HG03565 (cell line): ENCODE measurements around the gene ACSL6.

Source experiments
- ATAC-seq: cut with Tn5 transposase; IDR thresholded peaks from one replicate; pipeline ENCODE4 v1.9.1; 2021; ENCODE audit warnings: mild to moderate bottlenecking, moderate library complexity; ENCODE audit not compliant: unreplicated experiment

The ACSL6 gene

GRCh38 chr5:132017738-132018625 is 6.5 kb upstream of the ACSL6 start:
- ATAC-seq = no peak

DNA sequence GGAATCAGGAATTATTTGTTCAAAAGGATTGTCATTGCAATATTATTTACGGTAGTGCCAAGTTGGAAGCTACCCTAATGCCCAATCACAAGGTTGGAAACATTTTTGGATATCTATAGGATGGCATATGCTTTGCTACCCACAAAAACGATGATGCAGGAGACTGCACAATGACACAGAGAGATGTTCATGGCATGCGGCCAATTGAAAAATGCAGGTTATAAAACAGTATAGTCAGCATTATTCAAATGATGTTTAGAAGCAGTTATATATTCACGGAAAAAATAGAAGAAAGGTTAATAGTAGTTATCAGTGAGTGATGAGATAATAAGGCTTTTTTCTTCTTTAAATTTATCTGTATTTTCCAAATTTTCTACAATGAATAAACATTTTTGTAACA is 5.9 kb upstream of the ACSL6 start:
- ATAC-seq = no peak

DNA sequence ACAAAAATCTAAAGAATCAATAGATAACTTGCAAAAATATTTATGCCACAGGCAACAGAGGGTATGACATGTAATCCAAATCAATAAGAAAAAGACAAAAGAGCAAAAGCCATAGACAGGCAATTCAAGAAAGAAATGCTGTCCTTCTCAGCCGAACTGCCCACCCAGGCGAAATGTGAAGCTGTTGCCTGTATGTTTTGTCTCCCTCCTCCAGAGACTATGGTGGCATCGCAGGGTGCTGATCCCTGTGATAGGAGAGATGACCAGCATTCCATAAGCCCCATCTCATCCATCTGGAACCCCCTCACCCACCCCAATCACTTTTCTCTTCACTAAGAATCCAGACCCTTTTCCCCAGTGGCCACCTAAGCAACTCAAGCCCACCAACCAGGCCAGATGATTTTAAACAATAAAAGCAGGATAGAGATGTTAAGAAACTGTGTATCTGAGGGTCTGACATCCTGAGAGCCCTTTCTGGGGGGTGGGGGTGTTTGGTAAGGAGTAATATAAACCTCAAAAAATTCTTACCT is 5.3 kb upstream of the ACSL6 start:
- ATAC-seq = no peak

GRCh38 chr5:132013711-132014110 is 2.3 kb upstream of the ACSL6 start:
- no peak for ATAC-seq

DNA sequence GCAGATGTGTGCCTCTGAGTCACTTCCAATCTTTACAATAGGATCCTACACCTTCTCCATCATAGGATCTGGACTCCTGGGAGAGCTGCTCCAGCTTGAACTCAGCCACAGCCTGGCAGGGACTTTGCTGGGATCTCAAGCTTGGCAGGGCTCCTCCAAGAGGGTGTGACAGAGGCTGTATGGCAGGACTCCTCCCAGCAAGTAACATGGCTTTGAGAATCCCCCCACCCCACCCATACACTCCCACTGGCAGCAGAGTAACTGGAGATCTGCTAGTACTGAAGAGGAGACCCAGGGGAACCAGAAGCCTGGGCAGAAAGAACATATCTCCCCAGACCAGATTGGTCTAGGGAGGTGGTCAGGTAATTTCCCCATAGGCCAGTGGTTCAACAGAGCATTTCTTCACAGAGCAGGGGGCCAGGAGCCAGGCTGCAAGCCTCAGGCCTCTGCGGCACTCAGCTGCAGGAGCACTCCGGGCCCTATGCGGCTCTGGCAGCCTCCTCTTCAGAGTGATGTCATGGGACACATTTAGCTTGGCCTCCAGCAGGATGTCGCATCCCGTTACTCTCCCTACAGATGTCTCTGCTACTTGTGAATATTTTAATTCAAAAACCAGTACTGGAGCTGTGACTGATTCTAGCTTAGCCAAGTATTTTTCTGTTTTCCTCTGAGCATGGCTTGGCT is 1.7 kb upstream of the ACSL6 start:
- ATAC-seq = no peak

GRCh38 chr5:132012371-132013005 is 1.0 kb upstream of the ACSL6 start:
- no peak for ATAC-seq

DNA sequence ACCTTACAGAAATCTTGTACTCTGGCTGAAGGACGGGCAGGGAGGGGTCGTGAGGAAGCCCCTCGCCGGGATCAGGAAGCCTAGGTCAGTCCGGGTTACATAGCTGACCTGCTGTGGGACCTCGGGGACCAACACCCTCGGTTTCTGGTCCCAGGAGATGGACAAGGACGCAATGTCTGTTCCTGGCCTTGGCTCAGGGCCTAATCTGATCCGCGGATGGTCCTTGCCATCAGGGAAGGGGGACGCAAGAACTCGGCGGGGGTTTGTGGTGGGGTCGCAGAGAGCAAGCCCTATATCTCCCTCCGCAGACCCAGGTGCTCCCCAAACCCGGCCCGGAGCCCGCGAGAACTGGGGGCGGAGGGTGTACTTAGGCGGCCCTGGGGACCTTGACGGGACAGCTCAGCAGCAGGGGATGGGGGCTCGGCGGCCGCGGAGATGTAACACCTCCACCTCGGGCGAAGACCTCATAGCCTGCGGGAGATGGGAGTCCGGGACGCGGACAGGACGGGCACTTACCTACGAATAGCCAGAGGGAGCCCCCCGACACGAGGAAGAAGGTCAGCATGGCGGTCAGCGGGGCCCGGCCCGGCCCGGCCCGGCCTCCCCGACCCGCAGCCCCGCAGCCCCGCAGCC is 353 bp downstream of the ACSL6 start:
- no peak for ATAC-seq

- ATAC-seq = no peak
Measured at GRCh38 chr5:132010645-132010988, 841 bp downstream of the ACSL6 start.

GRCh38 chr5:132009706-132010405 is 1.6 kb downstream of the ACSL6 start:
- no peak for ATAC-seq

DNA sequence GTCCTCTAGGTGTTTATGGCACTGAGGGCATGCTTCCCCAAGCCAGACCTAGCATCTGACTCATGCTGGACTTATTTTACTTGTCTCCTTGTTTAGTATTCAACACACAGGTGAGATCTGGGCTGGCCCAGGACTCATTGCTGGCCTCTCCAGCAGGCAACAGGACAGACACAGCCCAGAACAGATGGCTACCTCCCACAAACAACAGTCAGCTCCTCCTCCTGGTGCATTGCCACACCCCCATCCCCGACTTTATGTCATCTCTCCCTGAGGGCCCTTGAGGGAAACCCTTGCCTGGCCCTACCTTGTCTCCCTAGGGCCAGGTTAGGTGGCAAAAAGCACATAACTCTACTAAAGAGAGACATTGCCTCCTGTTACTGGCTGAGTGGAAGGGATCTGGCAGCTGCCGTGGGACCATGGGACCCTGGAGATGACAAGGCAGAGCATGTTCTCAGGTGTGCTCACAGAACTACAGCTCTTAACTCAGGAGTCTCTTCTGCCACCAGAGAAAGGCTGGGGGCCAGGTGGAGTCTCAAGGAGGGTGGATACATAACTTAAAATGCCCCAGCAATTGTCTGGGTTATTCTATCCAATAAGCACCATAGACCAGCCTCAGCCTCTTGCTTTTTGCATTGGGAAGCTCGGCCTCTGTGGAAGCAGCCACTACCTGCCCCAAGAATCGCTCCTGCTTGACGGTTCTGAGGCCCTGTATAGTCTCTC is 2.3 kb downstream of the ACSL6 start:
- no peak for ATAC-seq

DNA sequence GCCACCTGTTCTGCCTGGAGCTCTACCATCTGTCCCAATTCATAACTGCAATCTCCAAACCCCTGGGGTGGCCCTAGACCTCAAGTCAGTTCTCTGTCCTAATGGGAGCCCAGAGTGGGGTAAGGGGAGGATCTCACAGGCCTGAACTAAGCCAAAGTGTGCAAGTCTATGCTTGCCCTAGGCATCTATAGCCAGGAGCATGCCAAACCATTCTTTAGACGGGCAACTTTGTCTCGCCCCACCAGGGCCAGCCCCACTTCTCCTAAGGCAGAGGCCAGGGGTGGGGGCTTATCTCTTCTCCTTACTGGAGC is 3.3 kb downstream of the ACSL6 start:
- no peak for ATAC-seq

GRCh38 chr5:132007399-132008162 is 3.9 kb downstream of the ACSL6 start:
- ATAC-seq = peak; percentile 77

- ATAC-seq = no peak
Measured at GRCh38 chr5:132006331-132007120, 4.9 kb downstream of the ACSL6 start.

DNA sequence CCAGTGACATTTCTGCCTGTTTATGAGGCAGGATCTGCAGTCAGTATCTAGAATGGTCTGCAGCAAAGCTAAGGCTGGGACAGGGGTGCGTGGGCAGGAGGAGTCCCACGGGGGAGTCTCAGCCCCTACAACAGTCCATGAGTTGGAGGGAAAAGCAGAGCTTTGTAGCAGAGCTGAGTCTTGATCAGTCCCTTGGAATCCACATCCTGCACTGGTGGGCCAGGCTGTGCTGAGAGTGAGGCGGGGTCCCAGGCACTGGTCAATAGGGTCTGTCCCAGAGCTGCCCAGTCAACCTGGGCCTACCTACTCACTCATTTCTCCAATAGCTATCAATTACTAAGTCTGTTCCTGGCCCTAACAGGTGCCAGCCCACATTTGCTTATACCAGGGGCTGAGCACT is 5.9 kb downstream of the ACSL6 start:
- ATAC-seq = no peak

DNA sequence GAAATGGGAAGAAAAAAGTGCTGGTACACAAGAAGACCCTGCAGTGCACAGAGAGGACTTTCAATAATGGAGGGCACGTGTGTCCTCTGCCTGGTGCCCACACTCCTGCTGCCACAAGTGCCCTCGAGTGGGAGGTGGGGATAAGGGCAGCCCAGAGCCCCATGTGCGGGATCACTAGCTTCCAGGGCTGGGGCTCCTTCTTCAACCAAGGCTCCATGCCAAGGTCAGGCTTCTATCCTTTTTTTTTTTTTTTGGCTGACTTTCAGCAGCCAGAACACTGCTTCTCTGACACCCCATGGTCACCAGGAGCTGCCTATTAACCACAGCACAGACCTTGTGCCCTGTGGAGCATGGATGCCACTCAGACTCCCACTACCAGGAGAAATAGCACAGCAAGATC is 7.5 kb downstream of the ACSL6 start:
- ATAC-seq = no peak

DNA sequence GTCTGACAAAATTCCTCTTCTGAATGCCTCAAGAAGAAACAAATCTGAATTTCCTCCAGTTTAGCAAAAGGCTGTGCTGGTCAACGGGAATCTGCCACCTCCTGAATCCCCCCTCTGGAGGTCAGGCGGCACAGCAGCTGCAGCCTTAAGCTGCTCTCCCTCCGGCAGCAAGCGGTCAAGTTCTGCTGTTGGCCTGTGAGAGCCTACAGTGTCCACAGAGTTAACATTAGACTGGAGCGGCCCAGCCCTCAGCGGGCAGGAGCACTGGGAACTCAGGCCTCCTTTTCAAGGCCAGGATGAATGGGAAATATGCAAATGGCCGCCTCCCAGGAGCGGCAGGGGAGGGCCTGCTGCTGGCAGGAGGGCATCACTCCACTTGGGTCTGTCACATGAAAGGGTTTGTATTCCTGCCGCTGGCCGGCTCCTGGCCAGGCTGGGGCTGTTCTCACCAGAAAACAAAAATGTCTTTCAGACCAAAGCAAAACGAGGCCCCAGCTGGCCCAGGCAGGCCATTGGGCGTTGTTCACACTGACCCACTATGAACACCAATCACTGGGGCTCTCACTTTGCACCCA is 8.2 kb downstream of the ACSL6 start:
- ATAC-seq = no peak

- no peak for ATAC-seq
Measured at GRCh38 chr5:132002757-132003156, 8.7 kb downstream of the ACSL6 start.
